Activated CD4-positive, alpha-beta T cell treated with anti-CD3 and anti-CD28 coated beads for 48 hours (primary cell): ENCODE data around the gene SMIM44.
"Not testable (repeated sequence)": the region's sequence is repeated elsewhere in the genome, so short reads cannot be mapped to it uniquely, and the experiment has no call there.

ENCODE experiments used
- DNase-seq: peaks from one replicate; pipeline ENCODE4 v3.0.0-alpha.2; 2020

Gene SMIM44

GRCh38 chr19:3483226-3483628, at the start of gene SMIM44:
SMIM44 (minus strand) TSS chr19:3483441; CDS start chr19:3483403, 38 bp downstream.
- DNase-seq, result no peak

- DNase-seq, result no peak
These were observed 49.8 kb upstream of the SMIM44 start for GRCh38 chr19:3533033-3533432.

- no peak for DNase-seq
These were observed 49.0 kb upstream of the SMIM44 start for GRCh38 chr19:3532154-3532786.

GRCh38 chr19:3531716-3532115, 48.5 kb upstream of the SMIM44 start:
- DNase-seq, result no peak

- no peak for DNase-seq
These were observed 47.1 kb upstream of the SMIM44 start for GRCh38 chr19:3530389-3530788.

GRCh38 chr19:3529299-3529698, 46.1 kb upstream of the SMIM44 start:
- not testable (repeated sequence) for DNase-seq

- no peak for DNase-seq
These were observed 45.4 kb upstream of the SMIM44 start for GRCh38 chr19:3528539-3529211.

GRCh38 chr19:3528080-3528479, 44.8 kb upstream of the SMIM44 start:
- DNase-seq, result no peak

GRCh38 chr19:3527238-3527910, 44.1 kb upstream of the SMIM44 start:
- DNase-seq, result no peak

GRCh38 chr19:3526507-3527237, 43.4 kb upstream of the SMIM44 start:
- no peak for DNase-seq

GRCh38 chr19:3524904-3525451, 41.7 kb upstream of the SMIM44 start:
- no peak for DNase-seq

GRCh38 chr19:3524078-3524842, 41.0 kb upstream of the SMIM44 start:
- no peak for DNase-seq

- DNase-seq, result no peak
These were observed 40.3 kb upstream of the SMIM44 start for GRCh38 chr19:3523361-3524077.

GRCh38 chr19:3522421-3523360, 39.5 kb upstream of the SMIM44 start:
- no peak for DNase-seq

GRCh38 chr19:3521104-3521445, 37.8 kb upstream of the SMIM44 start:
- no peak for DNase-seq

- no peak for DNase-seq
These were observed 37.2 kb upstream of the SMIM44 start for GRCh38 chr19:3520166-3521103.

GRCh38 chr19:3519126-3519525, 35.9 kb upstream of the SMIM44 start:
- DNase-seq, result no peak

- DNase-seq, result no peak
These were observed 35.4 kb upstream of the SMIM44 start for GRCh38 chr19:3518659-3519058.

GRCh38 chr19:3518255-3518654, 35.0 kb upstream of the SMIM44 start:
- no peak for DNase-seq
